GM21360 (cell line): ENCODE data around the gene ADAMTS18.

Experiments
- ATAC-seq: cut with Tn5 transposase; IDR thresholded peaks from one replicate; pipeline ENCODE4 v1.9.1; 2021; ENCODE audit warnings: mild to moderate bottlenecking, moderate library complexity; ENCODE audit not compliant: unreplicated experiment

Gene ADAMTS18

DNA sequence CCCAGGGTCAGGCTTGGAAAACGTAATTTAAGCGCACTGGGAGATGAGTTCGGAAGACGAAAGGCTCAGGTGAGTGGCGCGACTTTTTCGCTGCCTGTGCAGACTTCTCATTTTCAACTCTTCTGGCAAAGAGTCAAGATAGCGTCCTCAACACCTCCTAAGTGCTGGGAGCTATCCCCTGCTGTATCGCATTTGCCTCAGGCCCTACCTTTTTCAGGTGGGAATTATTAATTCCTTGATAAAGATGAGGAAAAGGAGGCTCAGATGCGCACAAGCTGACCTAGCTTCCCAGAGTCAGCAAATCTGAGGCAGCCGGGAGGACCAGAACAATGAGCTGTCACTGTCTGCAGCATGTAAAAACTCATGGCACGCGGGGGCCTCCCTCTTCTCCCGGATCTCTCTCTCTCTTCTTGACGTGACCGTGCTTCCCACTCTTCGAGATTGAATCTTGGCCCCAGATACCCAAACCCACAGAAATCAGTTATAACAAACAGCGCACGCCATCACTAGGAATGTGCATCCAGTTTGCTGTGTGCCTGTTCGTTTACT, 512 bp upstream of the ADAMTS18 start:
- no peak for ATAC-seq

GRCh38 chr16:77434022-77434529, 758 bp downstream of the ADAMTS18 start:
- ATAC-seq, result no peak

DNA sequence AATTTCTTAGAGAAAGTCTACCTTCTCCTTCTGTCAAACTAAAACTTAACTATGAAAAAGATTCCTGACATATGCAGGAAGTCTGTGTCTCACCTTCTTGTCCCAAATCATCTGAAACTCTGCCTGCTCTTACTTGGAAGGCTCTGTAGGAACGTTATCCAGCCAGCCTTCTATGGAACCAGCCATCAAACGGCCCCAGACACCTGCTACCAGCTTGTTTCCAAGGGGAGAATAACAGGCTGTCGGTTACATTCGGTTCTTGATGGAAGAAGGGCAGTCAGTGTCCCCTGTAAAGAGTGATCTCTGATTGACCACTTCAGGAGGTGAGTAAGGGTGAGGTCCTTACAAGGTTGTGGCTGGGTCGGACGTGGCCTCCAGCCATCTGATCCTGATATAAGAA, 1.7 kb downstream of the ADAMTS18 start:
- no peak for ATAC-seq

- no peak for ATAC-seq
Measured at GRCh38 chr16:77432264-77432663, 2.6 kb downstream of the ADAMTS18 start.

DNA sequence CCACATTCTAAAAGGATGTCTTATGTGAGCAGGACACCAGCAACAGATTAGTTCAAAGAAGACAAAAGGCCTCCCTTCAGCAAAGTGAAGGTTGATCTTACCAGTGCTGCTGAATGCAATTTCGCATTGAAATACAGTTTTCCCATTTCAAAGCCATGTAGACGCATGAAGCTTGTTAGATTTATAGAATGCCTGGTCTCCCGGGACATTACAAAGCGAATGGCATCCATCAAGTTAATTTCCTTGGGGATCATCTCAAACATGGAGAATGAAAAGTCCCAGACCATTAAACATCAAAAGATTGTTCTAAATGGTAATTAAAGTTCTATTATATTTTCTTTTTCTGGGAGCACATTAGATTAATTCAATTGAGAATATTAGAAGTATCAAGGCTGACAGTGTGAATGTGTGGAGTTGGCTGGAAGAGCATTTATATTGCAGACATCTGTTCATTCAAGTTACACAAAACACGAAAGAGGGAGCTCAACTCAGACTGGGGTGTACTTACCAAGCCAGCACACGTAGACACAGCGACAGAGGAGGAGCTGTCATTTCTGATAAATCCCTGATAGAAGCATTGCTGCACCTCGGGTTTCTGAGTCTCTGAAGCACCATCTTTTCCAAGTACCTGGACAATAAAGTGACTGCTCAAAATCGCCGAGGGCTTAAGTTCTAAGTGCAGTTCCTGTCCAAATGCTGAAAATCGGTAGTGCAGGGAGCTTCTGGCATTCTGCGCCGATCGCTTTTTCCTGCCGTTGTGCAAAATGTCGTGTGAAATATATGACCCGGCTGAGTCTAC, 3.8 kb downstream of the ADAMTS18 start:
- ATAC-seq, result no peak

DNA sequence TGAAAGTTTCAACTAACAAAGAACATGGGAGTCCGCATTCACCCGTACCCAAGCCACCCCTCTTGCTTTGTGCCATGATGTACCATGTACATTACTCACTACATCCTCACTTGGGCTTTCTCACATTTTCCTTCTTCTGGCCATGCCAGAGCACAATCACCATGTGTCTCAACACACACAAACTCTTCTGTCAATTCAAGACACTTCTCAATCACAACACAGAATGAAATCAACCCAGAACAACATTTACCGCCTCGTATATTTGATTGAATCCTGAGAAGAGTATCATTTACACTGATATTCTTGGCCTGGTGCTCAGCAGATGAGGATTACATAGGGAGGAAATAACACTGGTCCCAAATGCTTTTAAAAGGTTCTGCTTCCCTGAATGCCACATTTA, 4.5 kb downstream of the ADAMTS18 start:
- ATAC-seq, result no peak

DNA sequence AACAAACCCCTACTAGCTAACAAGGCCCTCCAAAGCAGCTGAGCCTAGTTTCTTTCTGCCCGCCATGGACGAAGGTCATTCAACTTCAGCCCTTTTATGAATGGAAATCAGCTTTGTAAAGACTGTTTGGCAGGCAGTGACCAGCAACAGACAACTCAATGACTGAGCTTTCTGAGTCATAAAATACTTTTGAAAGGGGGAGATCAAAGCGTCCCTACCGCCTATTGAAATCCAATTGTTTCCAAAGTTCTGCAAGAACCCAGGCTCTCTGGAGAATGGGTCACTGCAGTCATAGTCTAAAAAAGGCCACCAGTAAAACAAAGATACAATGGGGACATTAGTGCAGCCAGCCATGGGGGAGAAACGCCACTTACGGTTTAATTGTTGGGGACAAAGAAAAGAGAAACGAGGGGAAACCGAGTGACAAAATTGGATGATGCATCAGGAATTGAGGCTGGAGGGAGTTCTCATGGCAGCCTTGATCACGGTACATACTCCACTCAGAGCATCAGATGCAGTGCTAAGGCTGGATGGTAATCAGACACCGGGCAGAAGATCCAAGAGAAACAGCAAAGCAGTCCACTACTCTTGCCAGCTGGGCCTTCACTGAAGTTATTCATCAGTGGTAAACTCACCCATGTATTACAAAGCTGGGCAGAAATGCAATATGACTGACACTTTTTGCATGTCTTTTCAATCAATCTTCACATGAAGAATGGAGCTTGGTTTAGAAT, 9.8 kb downstream of the ADAMTS18 start:
- no peak for ATAC-seq

- ATAC-seq, result no peak
Measured at GRCh38 chr16:77422196-77422784, 12.5 kb downstream of the ADAMTS18 start.

GRCh38 chr16:77416939-77417480, 17.8 kb downstream of the ADAMTS18 start:
- ATAC-seq, result no peak

- ATAC-seq, result no peak
Measured at GRCh38 chr16:77414752-77415231, 20.0 kb downstream of the ADAMTS18 start.

GRCh38 chr16:77410449-77410848, 24.4 kb downstream of the ADAMTS18 start:
- no peak for ATAC-seq

DNA sequence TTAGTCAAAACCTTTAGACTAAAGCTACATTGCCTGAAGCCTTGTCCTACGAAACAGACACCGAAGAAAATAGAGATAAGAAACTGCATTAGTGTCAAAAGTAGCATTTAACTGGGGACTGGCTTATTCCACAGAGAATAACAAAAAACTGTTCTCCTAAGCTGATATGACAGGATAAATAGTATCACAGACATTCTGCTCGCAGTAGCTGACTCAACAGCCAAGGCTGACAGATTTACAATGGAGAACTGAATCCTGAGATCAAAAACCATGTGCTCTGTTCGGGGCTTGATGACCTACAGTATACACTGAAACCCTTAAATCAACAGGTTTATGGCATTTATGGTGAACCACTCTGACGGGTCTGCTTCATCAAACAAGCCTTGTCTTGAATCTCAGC, 25.5 kb downstream of the ADAMTS18 start:
- no peak for ATAC-seq

GRCh38 chr16:77408607-77409006, 26.2 kb downstream of the ADAMTS18 start:
- no peak for ATAC-seq

DNA sequence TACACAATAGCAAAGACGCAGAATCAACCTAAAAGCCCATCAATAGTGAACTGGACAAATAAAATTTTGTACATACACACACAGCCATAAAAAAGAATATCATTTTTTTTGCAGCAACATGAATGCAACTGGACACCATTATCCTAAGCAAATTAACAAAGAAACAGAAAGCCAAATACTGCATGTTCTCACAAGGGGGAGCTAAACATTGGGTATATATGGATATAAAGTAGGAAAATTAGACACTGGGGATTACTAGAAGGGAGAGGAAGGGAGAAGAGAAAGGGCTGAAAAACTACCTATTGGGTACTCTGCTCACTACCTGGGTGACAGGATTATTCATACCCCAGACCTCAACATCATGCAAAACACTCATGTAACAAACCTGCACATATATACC, 28.2 kb downstream of the ADAMTS18 start:
- no peak for ATAC-seq

- no peak for ATAC-seq
Measured at GRCh38 chr16:77404775-77405174, 30.1 kb downstream of the ADAMTS18 start.

- no peak for ATAC-seq
Measured at GRCh38 chr16:77403732-77404131, 31.1 kb downstream of the ADAMTS18 start.

- no peak for ATAC-seq
Measured at GRCh38 chr16:77402672-77403071, 32.2 kb downstream of the ADAMTS18 start.

DNA sequence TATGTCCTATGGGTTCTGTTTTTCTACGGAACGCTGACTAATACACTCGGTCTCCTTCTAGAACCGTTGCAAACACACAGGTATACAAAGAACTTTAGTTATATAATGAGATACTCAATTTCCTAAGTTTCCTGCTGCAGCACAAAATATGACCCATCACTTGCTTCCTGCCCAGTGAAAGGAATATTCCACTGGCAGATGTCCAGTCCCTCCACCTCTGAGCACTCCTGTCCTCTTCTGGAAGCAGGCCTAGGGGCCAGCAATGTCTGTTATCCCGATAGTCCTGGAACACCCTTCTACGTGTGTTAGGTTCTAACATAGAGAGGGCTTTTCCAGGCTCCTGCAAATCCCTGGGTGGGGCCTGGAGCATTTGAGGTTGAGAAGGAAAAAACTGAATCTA, 32.7 kb downstream of the ADAMTS18 start:
- no peak for ATAC-seq

DNA sequence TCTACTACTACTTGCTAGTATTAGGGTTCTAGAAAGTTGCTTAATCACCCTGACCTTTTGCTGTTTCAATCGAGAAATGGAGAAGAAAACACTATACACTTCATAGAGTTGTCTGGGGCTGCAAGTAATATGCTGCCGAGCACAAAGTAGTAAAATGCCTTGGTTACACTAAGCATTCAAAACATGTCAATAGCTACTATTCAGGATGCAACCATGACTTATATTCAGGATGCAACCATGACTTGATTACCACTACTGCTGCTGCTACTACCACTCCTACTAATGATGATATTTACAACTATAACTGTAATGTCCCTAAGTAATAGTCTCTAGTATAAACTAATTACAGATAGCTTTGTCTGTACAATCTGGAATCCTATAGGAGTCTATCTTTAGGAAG, 35.3 kb downstream of the ADAMTS18 start:
- no peak for ATAC-seq

DNA sequence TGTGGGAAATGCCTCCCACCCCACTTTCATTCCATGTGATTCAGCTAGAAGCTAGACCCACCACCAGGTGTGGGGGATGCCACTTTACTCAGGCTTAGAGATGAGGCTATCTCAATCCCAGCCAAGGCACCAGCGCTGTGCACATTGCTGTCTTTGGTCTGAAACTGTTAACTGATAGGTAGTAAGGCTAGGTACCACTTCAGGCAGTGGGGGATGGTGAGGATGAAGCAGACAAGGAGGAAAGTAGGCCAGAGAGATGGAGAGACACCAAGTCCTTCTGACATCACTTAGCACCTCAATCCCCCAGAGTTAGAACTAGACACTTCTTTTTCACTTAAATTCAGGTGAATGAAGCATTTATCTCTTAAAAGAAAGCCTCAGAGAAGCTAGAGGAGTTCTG, 35.8 kb downstream of the ADAMTS18 start:
- ATAC-seq, result no peak

DNA sequence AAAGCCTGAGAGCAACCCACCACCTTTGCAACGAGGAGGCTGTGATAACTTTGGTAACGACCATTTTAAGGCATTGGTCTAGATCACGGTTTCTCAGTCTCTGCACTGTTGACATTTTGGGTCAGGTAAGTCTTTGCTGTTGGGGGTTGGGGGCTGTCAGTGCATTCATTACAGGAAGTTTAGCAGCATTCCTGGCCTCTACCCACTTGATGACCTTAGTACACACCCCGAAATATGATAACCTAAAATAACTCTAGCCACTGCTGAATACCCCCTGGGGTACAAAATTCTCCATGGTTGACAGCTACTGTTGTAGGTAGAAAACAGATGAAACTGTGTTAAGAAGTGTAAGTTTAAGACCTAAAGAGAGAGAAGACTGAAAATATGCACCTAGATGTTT, 36.3 kb downstream of the ADAMTS18 start:
- no peak for ATAC-seq
